A375 (cell line): Measurements from ENCODE around the gene KCTD2. TPM values are rescaled to one million over a fixed set of nuclear protein-coding genes. Genes with fewer than 3 reads are reported as not detected.

Experiments
- small RNA-seq: library from RNA; depleted of rRNA; stranded (forward); fragments of <200 nt; gene quantifications from one replicate; pipeline ENCODE3, GENCODE V24; 2014
- total RNA-seq: library from RNA; depleted of rRNA; stranded (reverse); fragments of >200 nt; shearing (Covaris generic); gene quantifications from 2 replicates; pipeline ENCODE4 v1.2.3, GENCODE V29; 2014; rRNA removed

KCTD2 gene, protein sequence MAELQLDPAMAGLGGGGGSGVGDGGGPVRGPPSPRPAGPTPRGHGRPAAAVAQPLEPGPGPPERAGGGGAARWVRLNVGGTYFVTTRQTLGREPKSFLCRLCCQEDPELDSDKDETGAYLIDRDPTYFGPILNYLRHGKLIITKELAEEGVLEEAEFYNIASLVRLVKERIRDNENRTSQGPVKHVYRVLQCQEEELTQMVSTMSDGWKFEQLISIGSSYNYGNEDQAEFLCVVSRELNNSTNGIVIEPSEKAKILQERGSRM
- total RNA-seq = 10.0 and 11.9 TPM in 2 replicates

GRCh38 chr17:75046407-75047289 lies at the start of gene KCTD2, which contains the start of gene ATP5PD:
TSS of gene KCTD2 (plus strand) at chr17:75047225. CDS start at chr17:75047251, 26 bp downstream.
TSS of gene ATP5PD (minus strand) at chr17:75046969. CDS start at chr17:75042650, 4,319 bp downstream.

DNA sequence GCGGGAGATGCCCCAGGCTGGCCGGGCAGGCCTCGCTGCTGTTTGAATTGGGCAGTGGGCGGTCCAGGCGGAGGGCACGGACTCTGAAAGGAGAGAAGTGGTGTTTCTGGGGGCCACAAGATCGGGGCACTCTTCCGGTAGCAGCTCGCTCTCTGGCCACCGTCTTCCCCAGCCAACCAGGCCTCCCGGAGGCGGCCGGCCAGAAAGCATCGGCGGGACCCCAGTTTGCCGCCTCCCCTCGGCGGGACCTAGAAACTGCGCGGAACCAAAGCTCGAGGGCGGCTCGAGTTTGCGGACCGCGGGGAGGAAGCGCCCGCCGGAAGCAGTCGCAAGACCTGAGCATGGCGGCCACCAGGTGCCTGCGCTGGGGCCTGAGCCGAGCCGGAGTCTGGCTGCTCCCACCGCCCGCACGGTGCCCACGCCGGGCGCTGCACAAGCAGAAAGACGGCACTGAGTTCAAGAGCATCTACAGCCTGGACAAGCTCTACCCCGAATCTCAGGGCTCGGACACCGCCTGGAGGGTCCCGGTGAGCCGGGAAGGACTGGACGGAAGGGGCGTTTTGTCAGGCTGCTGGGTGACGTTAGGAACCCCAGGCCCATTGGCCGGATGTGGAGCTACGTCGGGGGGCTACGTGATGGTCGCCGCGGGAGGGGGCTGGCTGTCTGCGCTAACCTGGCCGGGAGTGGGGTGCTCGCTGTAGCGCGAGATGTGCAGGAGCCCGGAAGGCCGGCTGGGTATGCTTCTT lies 34.5 kb upstream of the KCTD2 start, which contains the start of gene MRPL58:
Gene MRPL58 (plus strand): TSS at position 325 of the 746 bp plus-strand sequence. CDS start 17 bp downstream, at position 342.

GRCh38 chr17:75087558-75088453 lies 40.8 kb downstream of the KCTD2 start, which contains the start of gene SLC16A5:
TSS of gene SLC16A5 (plus strand) at chr17:75087954. CDS start at chr17:75093637, 5,683 bp downstream.

GRCh38 chr17:75109407-75110233 lies 62.6 kb downstream of the KCTD2 start, which contains the start of gene ARMC7:
TSS of gene ARMC7 (plus strand) at chr17:75109969. CDS start at chr17:75110289, 320 bp downstream.

Small RNAs within 50 kb of the gene (small RNA-seq; reads per million reads assigned to genes)
- not detected for gene AC111186.1
- gene RF00019 = not detected
- not detected for gene RN7SL573P
- gene RNU6-362P = not detected

Other genes with a start within 250 kb of the KCTD2 start
- not detected in 2 replicates for gene GRIN2C, start 187.3 kb upstream of the KCTD2 start, total RNA-seq
- gene FDXR, start 174.2 kb upstream of the KCTD2 start, total RNA-seq = 18.9 and 21.4 TPM in 2 replicates
- gene FADS6, start 153.6 kb upstream of the KCTD2 start, total RNA-seq = not detected in 2 replicates
- gene USH1G, start 124.0 kb upstream of the KCTD2 start, total RNA-seq = not detected in 2 replicates
- not detected in 2 replicates for gene OTOP2, start 123.0 kb upstream of the KCTD2 start, total RNA-seq
- gene OTOP3, start 111.3 kb upstream of the KCTD2 start, total RNA-seq = not detected in 2 replicates
- gene HID1, start 74.5 kb upstream of the KCTD2 start, total RNA-seq = 1.7 and 3.0 TPM in 2 replicates
- 5.5 and 5.7 TPM in 2 replicates for gene CDR2L, start 59.6 kb upstream of the KCTD2 start, total RNA-seq
- gene MRPL58, start 34.6 kb upstream of the KCTD2 start, total RNA-seq = 81.3 and 81.6 TPM in 2 replicates
- 237 and 300 TPM in 2 replicates for gene ATP5PD, start 256 bp upstream of the KCTD2 start, total RNA-seq
- 32.2 and 37.9 TPM in 2 replicates for gene SLC16A5, start 40.7 kb downstream of the KCTD2 start, total RNA-seq
- gene ARMC7, start 62.7 kb downstream of the KCTD2 start, total RNA-seq = 3.7 and 5.7 TPM in 2 replicates
- gene NT5C, start 84.5 kb downstream of the KCTD2 start, total RNA-seq = 261 and 296 TPM in 2 replicates
- 263 and 292 TPM in 2 replicates for gene JPT1, start 107.3 kb downstream of the KCTD2 start, total RNA-seq
- gene SUMO2, start 135.7 kb downstream of the KCTD2 start, total RNA-seq = 175 and 188 TPM in 2 replicates
- 36.7 and 42.1 TPM in 2 replicates for gene NUP85, start 158.5 kb downstream of the KCTD2 start, total RNA-seq
- 17.2 and 28.1 TPM in 2 replicates for gene GGA3, start 214.4 kb downstream of the KCTD2 start, total RNA-seq
- 62.5 and 77.0 TPM in 2 replicates for gene MRPS7, start 214.7 kb downstream of the KCTD2 start, total RNA-seq
- gene MIF4GD, start 224.0 kb downstream of the KCTD2 start, total RNA-seq = 29.4 and 32.3 TPM in 2 replicates
- gene SLC25A19, start 242.2 kb downstream of the KCTD2 start, total RNA-seq = 30.6 and 36.8 TPM in 2 replicates